GM23338 (cell line): ENCODE results near the gene TOP1.

Experiments
- CREB1 ChIP-seq: fragments of 250-450 bp; sonication (Bioruptor Pico); IDR thresholded peaks from 2 replicates; pipeline ENCODE4 v1.5.0; 2020; ENCODE audit warnings: low read depth, mild to moderate bottlenecking, moderate library complexity
- CTCF ChIP-seq, 2 experiments: fragments of 200-600 bp in 1 of 2; sonication (generic) in 1 of 2; conservative IDR thresholded peaks; 2 replicates each; pipeline versions ENCODE4 v1.5.1 to v1.6.1; 2016 to 2017; ENCODE audit warnings: antibody characterized with exemption in 2 of 2, low read depth in 2 of 2, mild to moderate bottlenecking in 2 of 2, moderate library complexity in 1 of 2
- EZH2 ChIP-seq: fragments of 200-600 bp; sonication (generic); IDR thresholded peaks from one replicate; pipeline ENCODE4 v1.8.0; 2017; ENCODE audit warnings: antibody characterized with exemption, mild to moderate bottlenecking, low read depth; ENCODE audit not compliant: unreplicated experiment
- NANOG ChIP-seq: IDR thresholded peaks from 2 replicates; pipeline ENCODE4 v1.6.1; 2016; ENCODE audit warnings: antibody characterized with exemption, borderline replicate concordance
- POLR2AphosphoS5 ChIP-seq: IDR thresholded peaks from 2 replicates; pipeline ENCODE4 v1.6.1; 2016; ENCODE audit warnings: antibody characterized with exemption, low read depth

- TF ChIP-seq POLR2AphosphoS5: no peak
- TF ChIP-seq NANOG: no peak
- TF ChIP-seq CREB1 (CRISPR knock-in tag): no peak
- TF ChIP-seq CTCF (conservative IDR thresholded peaks at IDR 0.05; ENCODE audit: low read depth in 2 of 2): no peak
- TF ChIP-seq EZH2: no peak
Observed at GRCh38 chr20:41049451-41049850, 20.8 kb downstream of the TOP1 start.
